BE2C (cell line): ENCODE data around the gene TTLL10.

Experiments
- DNase-seq: peaks from one replicate; pipeline ENCODE4 v3.0.0-alpha.2; 2020
- H3K27me3 ChIP-seq: fragments of 250-450 bp; sonication (Bioruptor Pico); 2 replicates; pipeline ENCODE4 v1.5.1; 2020; ENCODE audit warnings: mild to moderate bottlenecking
- H3K36me3 ChIP-seq: fragments of 250-450 bp; sonication (Bioruptor Pico); 2 replicates; pipeline ENCODE4 v1.5.1; 2020; ENCODE audit warnings: mild to moderate bottlenecking
- H3K4me1 ChIP-seq: fragments of 250-450 bp; sonication (Bioruptor Pico); 2 replicates; pipeline ENCODE4 v1.5.1; 2020
- H3K4me3 ChIP-seq: 2 replicates; pipeline ENCODE4 v1.5.1; 2011; ENCODE audit warnings: low read depth, low read length
- H3K9me3 ChIP-seq: fragments of 250-450 bp; sonication (Bioruptor Pico); 2 replicates; pipeline ENCODE4 v1.5.1; 2020
- TF ChIP-seq, protein P1 (sequence below): IDR thresholded peaks from 2 replicates; pipeline ENCODE4 v1.5.1; 2012; ENCODE audit warnings: mild to moderate bottlenecking, low read depth, low read length

TTLL10 gene

GRCh38 chr1:1144122-1144842 lies 29.4 kb upstream of the TTLL10 start:
- no peaks in the 10 kb centered on the region for H3K4me1 ChIP-seq
- DNase-seq: no peak
- H3K9me3 ChIP-seq: no peaks in the 10 kb centered on the region
- H3K36me3 ChIP-seq: no peaks in the 10 kb centered on the region
- TF ChIP-seq, protein P1, sequence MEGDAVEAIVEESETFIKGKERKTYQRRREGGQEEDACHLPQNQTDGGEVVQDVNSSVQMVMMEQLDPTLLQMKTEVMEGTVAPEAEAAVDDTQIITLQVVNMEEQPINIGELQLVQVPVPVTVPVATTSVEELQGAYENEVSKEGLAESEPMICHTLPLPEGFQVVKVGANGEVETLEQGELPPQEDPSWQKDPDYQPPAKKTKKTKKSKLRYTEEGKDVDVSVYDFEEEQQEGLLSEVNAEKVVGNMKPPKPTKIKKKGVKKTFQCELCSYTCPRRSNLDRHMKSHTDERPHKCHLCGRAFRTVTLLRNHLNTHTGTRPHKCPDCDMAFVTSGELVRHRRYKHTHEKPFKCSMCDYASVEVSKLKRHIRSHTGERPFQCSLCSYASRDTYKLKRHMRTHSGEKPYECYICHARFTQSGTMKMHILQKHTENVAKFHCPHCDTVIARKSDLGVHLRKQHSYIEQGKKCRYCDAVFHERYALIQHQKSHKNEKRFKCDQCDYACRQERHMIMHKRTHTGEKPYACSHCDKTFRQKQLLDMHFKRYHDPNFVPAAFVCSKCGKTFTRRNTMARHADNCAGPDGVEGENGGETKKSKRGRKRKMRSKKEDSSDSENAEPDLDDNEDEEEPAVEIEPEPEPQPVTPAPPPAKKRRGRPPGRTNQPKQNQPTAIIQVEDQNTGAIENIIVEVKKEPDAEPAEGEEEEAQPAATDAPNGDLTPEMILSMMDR: no peak
- H3K4me3 ChIP-seq: no peak overlapping the region
- H3K27me3 ChIP-seq: no peaks in the 10 kb centered on the region

DNA sequence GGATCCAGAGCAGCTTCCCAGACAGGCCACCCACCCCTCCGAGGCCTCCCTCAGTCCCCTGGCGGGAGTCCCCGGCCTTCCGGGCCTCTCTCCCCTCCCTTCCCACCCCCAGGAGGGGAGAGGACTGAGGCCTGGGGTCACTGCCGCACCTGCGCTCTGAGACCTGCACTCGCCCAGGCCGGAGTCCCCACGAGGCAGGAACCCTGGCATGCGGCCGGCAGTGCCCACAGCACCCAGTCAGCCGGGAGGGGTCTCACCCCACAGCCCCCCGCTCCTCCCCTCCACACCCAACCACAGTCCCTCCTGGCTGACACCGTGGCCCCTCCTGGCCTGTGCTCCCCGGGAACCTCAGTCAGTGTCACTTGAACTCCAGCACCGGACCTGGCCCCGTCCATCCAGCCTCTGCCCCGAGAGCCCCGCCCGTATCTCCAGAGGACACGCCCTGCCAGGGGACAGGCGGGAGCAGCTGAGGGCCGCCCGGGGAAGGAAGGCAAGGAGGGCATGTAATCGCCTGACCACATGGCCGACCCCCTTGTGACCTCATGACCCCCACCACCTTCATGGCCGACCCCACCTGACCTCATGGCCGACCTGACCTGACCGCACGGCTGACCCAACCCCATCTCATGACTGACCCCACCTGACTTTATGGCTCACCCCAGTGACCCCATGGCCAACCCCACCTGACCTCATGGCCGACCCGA lies 28.7 kb upstream of the TTLL10 start:
- Histone ChIP-seq H3K4me1 (no peaks in the 10 kb centered on the region), H3K36me3 (no peaks in the 10 kb centered on the region), H3K4me3 (no peak overlapping the region), H3K9me3 (no peaks in the 10 kb centered on the region), H3K27me3 (no peaks in the 10 kb centered on the region)
- TF ChIP-seq, protein P1: no peak
- DNase-seq: no peak

DNA sequence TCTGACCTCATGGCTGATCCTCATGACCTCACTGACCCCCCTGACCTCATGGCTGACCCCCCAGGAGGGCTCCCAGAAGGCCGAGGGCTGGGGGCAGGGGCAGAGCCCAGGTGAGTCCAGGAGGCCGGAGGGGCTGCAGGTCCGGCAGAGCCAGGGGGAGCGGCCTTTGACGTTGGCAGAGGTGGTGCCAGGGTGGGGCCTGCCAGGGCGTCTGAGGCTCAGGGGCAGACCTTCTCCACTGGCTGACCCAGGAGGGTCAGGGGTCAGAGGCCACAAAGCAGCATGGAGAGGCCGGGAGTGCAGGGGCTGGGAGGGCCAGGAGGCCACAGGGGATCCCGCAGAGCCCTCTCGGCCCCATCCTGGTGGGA lies 28.1 kb upstream of the TTLL10 start:
- no peak for DNase-seq
- TF ChIP-seq, protein P1: no peak
- no peaks in the 10 kb centered on the region for H3K4me1 ChIP-seq

GRCh38 chr1:1146026-1146425 lies 27.7 kb upstream of the TTLL10 start:
- DNase-seq: no peak
- TF ChIP-seq, protein P1: no peak
- no peaks in the 10 kb centered on the region for H3K36me3 ChIP-seq
- no peaks in the 10 kb centered on the region for H3K27me3 ChIP-seq
- no peaks in the 10 kb centered on the region for H3K9me3 ChIP-seq
- H3K4me1 ChIP-seq: no peaks in the 10 kb centered on the region
- no peak overlapping the region for H3K4me3 ChIP-seq

More for the DNA sequence above, 28.1 kb upstream of the TTLL10 start:
- H3K27me3 ChIP-seq: no peaks in the 10 kb centered on the region
- no peak overlapping the region for H3K4me3 ChIP-seq
- no peaks in the 10 kb centered on the region for H3K9me3 ChIP-seq
- H3K36me3 ChIP-seq: no peaks in the 10 kb centered on the region

DNA sequence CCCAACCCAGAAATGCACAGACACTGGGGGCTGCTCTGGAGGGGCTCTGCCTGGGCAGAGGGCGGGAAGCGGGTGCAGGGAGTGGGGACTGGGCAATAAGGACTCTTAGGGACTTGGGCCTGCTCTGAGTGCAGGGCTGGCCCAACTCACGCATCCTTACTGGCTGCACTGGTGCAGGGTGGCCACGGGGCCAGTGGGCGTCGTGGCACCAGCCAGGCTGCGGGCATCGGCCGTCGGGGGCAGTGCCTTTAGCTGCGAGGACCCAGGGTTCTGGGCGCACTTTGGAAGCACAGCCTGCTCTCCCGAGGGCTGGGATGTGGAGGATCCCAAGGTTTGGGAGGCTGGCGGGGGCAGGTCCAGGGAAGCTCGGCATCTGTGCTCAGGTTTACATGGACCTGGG lies 27.1 kb upstream of the TTLL10 start:
- Histone ChIP-seq H3K27me3 (no peaks in the 10 kb centered on the region), H3K4me1 (no peaks in the 10 kb centered on the region)
- TF ChIP-seq, protein P1: no peak

GRCh38 chr1:1148061-1148460 lies 25.6 kb upstream of the TTLL10 start:
- H3K27me3 ChIP-seq: no peaks in the 10 kb centered on the region
- no peak for DNase-seq
- no peak overlapping the region for H3K4me3 ChIP-seq
- no peaks in the 10 kb centered on the region for H3K36me3 ChIP-seq
- H3K4me1 ChIP-seq: no peaks in the 10 kb centered on the region
- H3K9me3 ChIP-seq: no peaks in the 10 kb centered on the region; the same call in 1 of the 2 replicates
- TF ChIP-seq, protein P1: no peak

More for the DNA sequence above, 27.1 kb upstream of the TTLL10 start:
- Histone ChIP-seq H3K9me3 (no peaks in the 10 kb centered on the region), H3K36me3 (no peaks in the 10 kb centered on the region), H3K4me3 (no peak overlapping the region)
- DNase-seq: no peak
